Body of pancreas (tissue), 4 donors: ENCODE data around the gene USP33. TPM values are rescaled to one million over a fixed set of nuclear protein-coding genes. Genes with fewer than 3 reads are reported as not detected.

Source experiments
- ATAC-seq: fragments of 150-250 bp; one replicate; pipeline ENCODE4 v1.9.1; 2016
- DNase-seq, 4 donors: peaks; one replicate each; pipeline ENCODE4 v3.0.0-alpha.2; 2019
- H3K27ac ChIP-seq, 4 donors: fragments of 200-600 bp; sonication (generic); 1 replicate in 3 of 4; 2 replicates in 1 of 4; pipeline versions ENCODE4 v1.5.1 to v1.6.1; 2016 to 2019; ENCODE audit warnings: mild to moderate bottlenecking in 1 of 4, mixed read lengths in 1 of 4, moderate library complexity in 1 of 4
- H3K27me3 ChIP-seq, 2 donors: fragments of 200-600 bp; sonication (generic); one replicate each; pipeline ENCODE4 v1.6.0; 2016; ENCODE audit warnings: mild to moderate bottlenecking in 1 of 2
- H3K36me3 ChIP-seq, 2 donors: fragments of 200-600 bp; sonication (generic); replicated peaks in 1 of 2; 2 replicates each; pipeline ENCODE4 v1.5.1; 2016; ENCODE audit warnings: low read depth in 2 of 2; ENCODE audit not compliant: insufficient read depth in 1 of 2
- H3K4me1 ChIP-seq: fragments of 200-600 bp; sonication (generic); one replicate; pipeline ENCODE4 v1.6.0; 2016
- H3K4me3 ChIP-seq, 2 donors: fragments of 200-600 bp; sonication (generic); 1 replicate in 1 of 2; 2 replicates in 1 of 2; pipeline ENCODE4 v1.5.1; 2016 to 2019
- H3K9me3 ChIP-seq, 3 donors: fragments of 200-600 bp; sonication (generic); 1 replicate in 2 of 3; 2 replicates in 1 of 3; pipeline ENCODE4 v1.5.1; 2016
- CTCF ChIP-seq, 7 experiments: fragments of 450-650 bp in 4 of 7; fragments of 200-600 bp in 3 of 7; sonication (generic) in 3 of 7; IDR thresholded peaks; one replicate each; pipeline ENCODE4 v1.5.1; 2016 to 2019; ENCODE audit warnings: antibody characterized with exemption in 7 of 7
- POLR2A ChIP-seq, 3 donors: fragments of 450-650 bp; IDR thresholded peaks; one replicate each; pipeline ENCODE4 v1.6.1; 2016; ENCODE audit warnings: antibody characterized with exemption in 3 of 3, mild to moderate bottlenecking in 2 of 3
- WGBS, 2 donors: methylation state at CpG; one replicate each; pipeline ENCODE4 v1.1.5; 2017; 5-methylcytosine and 5-hydroxymethylcytosine counted together
- intact Hi-C: fragments of 100-400 bp; cut with DNase I; formaldehyde crosslinking; loops from one replicate; pipeline ENCODE4 v1.15.1; 2023
- total RNA-seq, 2 donors: library from RNA; depleted of rRNA; stranded (reverse); fragments of >200 nt; gene quantifications; one replicate each; pipeline ENCODE4 v1.1.0, GENCODE V29; 2016

USP33 gene
- total RNA-seq, 2 donors from 2014 or later = 53.1 to 65.1 TPM

- H3K9me3 ChIP-seq = no peaks in the 10 kb centered on the region
- DNase-seq (no peak), ATAC-seq (no peak)
- peaks cover 10% of the 10 kb centered on the region for H3K4me1 ChIP-seq
- 60 to 77% methylated on average over 1 of the region's 1 CpG for WGBS, 2 donors
- intact Hi-C loops = no loop called here
- no peaks in the 10 kb centered on the region for H3K36me3 ChIP-seq
- TF ChIP-seq CTCF (IDR thresholded peaks at IDR 0.05) (no peak), POLR2A (IDR thresholded peaks at IDR 0.05) (no peak)
- H3K27ac ChIP-seq = no peak overlapping the region
- no peaks in the 10 kb centered on the region for H3K27me3 ChIP-seq
- H3K4me3 ChIP-seq = no peak overlapping the region
Measured at GRCh38 chr1:77673716-77674355, 85.8 kb downstream of the USP33 start.

DNA sequence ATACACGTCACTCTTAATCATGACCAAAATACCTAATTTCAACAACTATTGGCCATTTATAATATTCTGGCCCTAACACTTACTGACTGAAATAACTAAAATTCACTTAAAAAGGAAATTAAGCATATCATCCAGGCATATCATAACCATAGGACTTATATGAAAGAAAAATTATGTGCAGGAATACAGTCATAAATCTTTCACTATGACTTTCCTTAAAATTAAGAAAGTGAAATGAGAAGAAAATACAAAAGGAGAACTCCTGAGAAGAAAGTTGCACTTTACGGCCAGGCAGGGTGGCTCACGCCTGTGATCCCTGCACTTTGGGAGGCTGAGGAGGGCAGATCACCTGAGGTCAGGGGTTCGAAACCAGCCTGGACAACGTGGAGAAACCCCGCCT is 86.6 kb downstream of the USP33 start:
- Histone ChIP-seq H3K36me3 (no peaks in the 10 kb centered on the region), H3K9me3 (no peaks in the 10 kb centered on the region), H3K4me1 (peaks cover 5% of the 10 kb centered on the region), H3K27ac (no peak overlapping the region), H3K4me3 (no peak overlapping the region), H3K27me3 (no peaks in the 10 kb centered on the region)
- TF ChIP-seq CTCF (IDR thresholded peaks at IDR 0.05) (no peak), POLR2A (IDR thresholded peaks at IDR 0.05) (no peak)
- no peak for DNase-seq
- no peak for ATAC-seq
- intact Hi-C loops = no loop called here
- WGBS, 2 donors = 90 to 92% methylated on average over 6 of the region's 6 CpGs

DNA sequence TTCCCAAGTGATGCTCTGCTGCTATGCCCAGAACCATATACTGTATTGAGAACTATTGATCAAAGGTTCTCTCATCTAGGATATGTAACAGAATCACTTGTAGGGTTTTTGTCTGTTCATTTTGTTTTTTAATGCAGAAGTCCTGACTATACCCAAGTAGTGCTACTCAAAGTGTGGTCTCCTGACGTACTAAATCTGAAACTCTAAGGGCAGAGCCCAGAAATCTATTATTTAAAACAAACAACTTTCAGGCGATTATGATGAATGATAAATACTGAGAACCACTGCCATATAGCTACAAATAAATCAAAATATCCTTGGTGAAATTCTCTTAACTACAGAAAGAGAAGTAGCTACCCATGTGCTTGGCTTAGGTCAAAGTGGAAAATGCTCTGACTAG is 87.3 kb downstream of the USP33 start:
- ATAC-seq = no peak
- TF ChIP-seq CTCF (IDR thresholded peaks at IDR 0.05) (no peak), POLR2A (IDR thresholded peaks at IDR 0.05) (no peak)
- no peak overlapping the region for H3K27ac ChIP-seq
- no peaks in the 10 kb centered on the region for H3K9me3 ChIP-seq
- peaks cover 7% of the 10 kb centered on the region for H3K4me1 ChIP-seq
- 61 to 67% methylated on average over 2 of the region's 2 CpGs for WGBS, 2 donors
- DNase-seq = no peak
- intact Hi-C loops = no loop called here
- no peaks in the 10 kb centered on the region for H3K27me3 ChIP-seq
- no peaks in the 10 kb centered on the region for H3K36me3 ChIP-seq
- H3K4me3 ChIP-seq = no peak overlapping the region

DNA sequence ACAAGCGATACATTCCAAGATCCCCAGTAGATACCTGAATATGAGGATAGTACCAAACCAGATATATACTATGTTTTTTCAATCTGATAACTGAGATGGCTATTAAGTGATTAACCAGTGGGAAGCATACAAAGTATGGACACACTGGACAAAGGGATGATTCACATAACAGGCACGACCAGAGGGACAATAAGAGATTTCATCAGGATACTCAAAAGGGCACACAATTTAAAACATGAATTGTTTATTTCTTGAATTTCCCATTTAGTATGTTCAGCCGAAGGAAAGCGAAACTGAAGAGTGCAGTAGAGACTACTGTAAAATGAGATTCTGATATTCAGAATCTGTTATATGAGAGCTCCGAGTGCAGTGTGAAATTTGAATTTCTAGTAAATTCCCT is 87.8 kb downstream of the USP33 start:
- H3K4me1 ChIP-seq = peaks cover 10% of the 10 kb centered on the region
- ATAC-seq = no peak

More for the DNA sequence above, 87.8 kb downstream of the USP33 start:
- Histone ChIP-seq H3K27ac (no peak overlapping the region), H3K4me3 (no peak overlapping the region), H3K36me3 (no peaks in the 10 kb centered on the region), H3K9me3 (no peaks in the 10 kb centered on the region), H3K27me3 (no peaks in the 10 kb centered on the region)
- TF ChIP-seq CTCF (IDR thresholded peaks at IDR 0.05) = no peak
- no peak for TF ChIP-seq POLR2A (IDR thresholded peaks at IDR 0.05)
- 81 to 84% methylated on average over 5 of the region's 5 CpGs for WGBS, 2 donors
- intact Hi-C loops = no loop called here
- no peak for DNase-seq
